22Rv1 (cell line): Measurements from ENCODE around the gene CT83.

Experiments used
- H3K27ac ChIP-seq: fragments of 450-650 bp; 2 replicates; pipeline ENCODE4 v1.5.1; 2017
- CTCF ChIP-seq: fragments of 450-650 bp; IDR thresholded peaks from 2 replicates; pipeline ENCODE4 v1.5.1; 2017; ENCODE audit warnings: mild to moderate bottlenecking
- ZFX ChIP-seq: fragments of 450-650 bp; IDR thresholded peaks from 2 replicates; pipeline ENCODE4 v1.6.1; 2017; ENCODE audit warnings: antibody characterized with exemption, borderline replicate concordance

CT83 gene

GRCh38 chrX:116427978-116428377, 34.8 kb downstream of the CT83 start:
- TF ChIP-seq CTCF (no peak), ZFX (no peak)
- H3K27ac ChIP-seq, result no peak overlapping the region

GRCh38 chrX:116417968-116418367, 44.8 kb downstream of the CT83 start:
- no peak overlapping the region for H3K27ac ChIP-seq
- TF ChIP-seq ZFX (no peak), CTCF (no peak)

- H3K27ac ChIP-seq, result no peak overlapping the region
- TF ChIP-seq CTCF (no peak), ZFX (no peak)
These were observed 45.6 kb downstream of the CT83 start for GRCh38 chrX:116417214-116417613.

GRCh38 chrX:116413273-116413672, 49.5 kb downstream of the CT83 start:
- no peak for TF ChIP-seq CTCF
- no peak for TF ChIP-seq ZFX
- H3K27ac ChIP-seq, result no peak overlapping the region
